SU-DHL-6 (cell line): Measurements from ENCODE around the gene THAP5.

Experiments used
- H2AFZ ChIP-seq: fragments of 200-600 bp; sonication (generic); 2 replicates; pipeline ENCODE4 v1.6.1; 2014; ENCODE audit warnings: low read depth, mild to moderate bottlenecking, moderate library complexity, mixed read lengths, antibody characterized with exemption, low read length; ENCODE audit not compliant: severe bottlenecking
- H3F3A ChIP-seq: fragments of 200-600 bp; shearing (Covaris generic); 2 replicates; pipeline ENCODE4 v1.6.0; 2016; ENCODE audit warnings: antibody characterized with exemption, mild to moderate bottlenecking; ENCODE audit not compliant: insufficient read depth
- H3K27ac ChIP-seq: fragments of 200-600 bp; sonication (generic); 2 replicates; pipeline ENCODE4 v1.5.1; 2016; ENCODE audit warnings: low read depth, mild to moderate bottlenecking, low read length, moderate library complexity, mixed read lengths
- H3K27me3 ChIP-seq: fragments of 200-600 bp; sonication (generic), shearing (Covaris generic); 2 replicates; pipeline ENCODE4 v1.6.0; 2014; ENCODE audit warnings: mild to moderate bottlenecking, low read length
- H3K36me3 ChIP-seq: fragments of 200-600 bp; sonication (generic); 2 replicates; pipeline ENCODE4 v1.6.1; 2014; ENCODE audit warnings: mild to moderate bottlenecking, low read length, mixed read lengths
- H3K4me2 ChIP-seq: fragments of 300-600, 200-600 bp; shearing (Covaris generic), sonication (generic); 2 replicates; pipeline ENCODE4 v1.6.0; 2014; ENCODE audit warnings: low read length, low read depth, mild to moderate bottlenecking; ENCODE audit not compliant: poor library complexity, severe bottlenecking
- H3K4me3 ChIP-seq: fragments of 200-600 bp; sonication (generic); 2 replicates; pipeline ENCODE4 v1.5.1; 2014; ENCODE audit warnings: antibody characterized with exemption, low read length, mild to moderate bottlenecking, mixed read lengths; ENCODE audit not compliant: insufficient read depth, poor library complexity, severe bottlenecking
- H3K79me2 ChIP-seq: fragments of 200-600 bp; sonication (generic); 2 replicates; pipeline ENCODE4 v1.6.1; 2014; ENCODE audit warnings: mild to moderate bottlenecking, low read length, moderate library complexity; ENCODE audit not compliant: insufficient read depth
- H3K9ac ChIP-seq: fragments of 200-600 bp; sonication (generic); 2 replicates; pipeline ENCODE4 v1.7.0; 2014; ENCODE audit warnings: mild to moderate bottlenecking, low read length
- H3K9me2 ChIP-seq: fragments of 200-600 bp; sonication (generic); replicated peaks from 2 replicates; pipeline ENCODE4 v1.6.1; 2014; ENCODE audit warnings: low read length; ENCODE audit not compliant: insufficient read depth
- H3K9me3 ChIP-seq: fragments of 200-600 bp; sonication (generic); 2 replicates; pipeline ENCODE4 v1.6.1; 2014; ENCODE audit warnings: low read length, mixed read lengths; ENCODE audit not compliant: insufficient read depth
- H4K20me1 ChIP-seq: fragments of 200-600 bp; sonication (generic); 2 replicates; pipeline ENCODE4 v1.6.1; 2014; ENCODE audit warnings: low read depth, mild to moderate bottlenecking, antibody characterized with exemption, low read length, moderate library complexity, mixed read lengths
- CTCF ChIP-seq: fragments of 200-600 bp; sonication (generic); IDR thresholded peaks from one replicate; pipeline ENCODE4 v1.5.1; 2017; ENCODE audit warnings: antibody characterized with exemption, mild to moderate bottlenecking, low read length, moderate library complexity; ENCODE audit not compliant: insufficient read depth, poor library complexity, severe bottlenecking
- EZH2phosphoT487 ChIP-seq: fragments of 200-600 bp; sonication (generic), shearing (Covaris generic); conservative IDR thresholded peaks from 2 replicates; pipeline ENCODE4 v1.6.1; 2018; ENCODE audit warnings: mild to moderate bottlenecking, antibody characterized with exemption, low read length, moderate library complexity, mixed read lengths

THAP5 gene

GRCh38 chr7:108535744-108536143, 33.8 kb downstream of the THAP5 start:
- Histone ChIP-seq H3K27me3 (no peaks in the 10 kb centered on the region), H3K36me3 (no peaks in the 10 kb centered on the region), H2AFZ (no peak overlapping the region), H3K9me3 (no peaks in the 10 kb centered on the region), H4K20me1 (no peaks in the 10 kb centered on the region), H3K9me2 (no peaks in the 10 kb centered on the region), H3K4me2 (no peak overlapping the region), H3F3A (no peaks in the 10 kb centered on the region), H3K79me2 (no peaks in the 10 kb centered on the region), H3K27ac (no peak overlapping the region), H3K4me3 (no peak overlapping the region), H3K9ac (no peak overlapping the region)
- TF ChIP-seq EZH2phosphoT487 (no peak), CTCF (no peak)

GRCh38 chr7:108535257-108535656, 34.2 kb downstream of the THAP5 start:
- H3K9ac ChIP-seq, result no peak overlapping the region
- H4K20me1 ChIP-seq, result no peaks in the 10 kb centered on the region
- no peak for TF ChIP-seq EZH2phosphoT487
- no peak overlapping the region for H3K4me3 ChIP-seq
- no peaks in the 10 kb centered on the region for H3K79me2 ChIP-seq
- H3K4me2 ChIP-seq, result no peak overlapping the region
- H2AFZ ChIP-seq, result no peak overlapping the region
- H3F3A ChIP-seq, result no peaks in the 10 kb centered on the region
- H3K9me2 ChIP-seq, result no peaks in the 10 kb centered on the region
- no peak overlapping the region for H3K27ac ChIP-seq
- H3K36me3 ChIP-seq, result no peaks in the 10 kb centered on the region
- H3K27me3 ChIP-seq, result no peaks in the 10 kb centered on the region
- no peaks in the 10 kb centered on the region for H3K9me3 ChIP-seq

- H3K27ac ChIP-seq, result no peak overlapping the region
- H3K79me2 ChIP-seq, result no peaks in the 10 kb centered on the region
- H4K20me1 ChIP-seq, result no peaks in the 10 kb centered on the region
- no peak overlapping the region for H2AFZ ChIP-seq
- peak overlapping the region; percentile 58 for H3K4me2 ChIP-seq
- no peak overlapping the region for H3K4me3 ChIP-seq
- no peaks in the 10 kb centered on the region for H3F3A ChIP-seq
- TF ChIP-seq EZH2phosphoT487 (no peak), CTCF (no peak)
- H3K9me2 ChIP-seq, result no peaks in the 10 kb centered on the region
- no peak overlapping the region for H3K9ac ChIP-seq
- H3K36me3 ChIP-seq, result no peaks in the 10 kb centered on the region
- H3K27me3 ChIP-seq, result no peaks in the 10 kb centered on the region
- no peaks in the 10 kb centered on the region for H3K9me3 ChIP-seq
These were observed 35.8 kb downstream of the THAP5 start for GRCh38 chr7:108533712-108534111.

- H2AFZ ChIP-seq, result no peak overlapping the region
- H3K36me3 ChIP-seq, result no peaks in the 10 kb centered on the region
- H3K9me2 ChIP-seq, result no peaks in the 10 kb centered on the region
- TF ChIP-seq EZH2phosphoT487 (no peak), CTCF (no peak)
- no peak overlapping the region for H3K27ac ChIP-seq
- H3K9me3 ChIP-seq, result no peaks in the 10 kb centered on the region
- H4K20me1 ChIP-seq, result no peaks in the 10 kb centered on the region
- no peaks in the 10 kb centered on the region for H3K27me3 ChIP-seq
- no peak overlapping the region for H3K4me2 ChIP-seq
- H3K79me2 ChIP-seq, result peaks cover 13% of the 10 kb centered on the region
- no peak overlapping the region for H3K4me3 ChIP-seq
- no peak overlapping the region for H3K9ac ChIP-seq
- peaks cover 16% of the 10 kb centered on the region; the same call in 1 of the 2 replicates for H3F3A ChIP-seq
These were observed 40.2 kb downstream of the THAP5 start for GRCh38 chr7:108529341-108529740.
